Stimulated activated CD4-positive, alpha-beta T cell treated with anti-CD3 and anti-CD28 coated beads, Interleukin-1b, Interleukin-23, amount 100 ng/mL, for 48 hours (primary cell): Measurements from ENCODE around the gene ZSWIM9.

Experiments used
- DNase-seq: peaks from one replicate; pipeline ENCODE4 v3.0.0-alpha.2; 2020

Gene ZSWIM9

DNA sequence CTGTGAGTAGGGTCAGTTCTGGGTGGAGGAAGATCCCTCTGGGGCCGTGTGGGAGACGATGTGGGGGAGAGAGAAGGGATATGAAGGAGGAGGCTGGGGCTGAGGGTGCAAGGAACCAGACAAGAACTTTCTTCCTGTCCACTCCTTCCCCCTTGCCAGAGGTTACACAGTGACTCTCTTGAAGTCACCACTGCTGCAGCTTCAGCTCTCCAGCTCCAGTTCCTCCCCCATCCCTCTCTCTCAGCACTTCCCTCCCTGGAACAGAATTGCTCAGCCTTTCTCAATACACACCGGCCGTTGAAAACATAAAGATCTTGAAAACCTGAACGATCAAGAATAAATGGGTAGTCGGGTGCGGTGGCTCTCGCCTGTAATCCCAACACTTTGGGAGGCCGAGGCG, 5.1 kb downstream of the ZSWIM9 start:
- no peak for DNase-seq

DNA sequence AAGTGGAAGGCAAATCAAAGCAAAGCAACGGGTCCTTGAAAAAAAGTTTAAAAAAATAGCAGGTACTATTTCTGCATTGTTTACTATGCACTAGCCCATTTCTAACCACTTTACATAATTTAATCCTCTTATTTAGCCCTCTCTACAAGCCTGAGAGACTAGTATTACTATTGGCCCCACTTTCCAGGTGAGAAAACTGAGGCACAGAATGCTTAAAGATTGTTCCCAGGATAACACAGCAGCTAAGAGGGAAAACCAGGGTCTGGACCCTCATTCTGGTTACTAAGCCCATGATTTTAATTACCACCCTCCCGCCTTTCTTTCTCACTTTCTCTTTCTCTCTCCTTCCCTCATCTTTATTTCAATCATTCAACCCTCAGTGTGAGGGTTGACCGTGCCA, 5.7 kb downstream of the ZSWIM9 start:
- no peak for DNase-seq

DNA sequence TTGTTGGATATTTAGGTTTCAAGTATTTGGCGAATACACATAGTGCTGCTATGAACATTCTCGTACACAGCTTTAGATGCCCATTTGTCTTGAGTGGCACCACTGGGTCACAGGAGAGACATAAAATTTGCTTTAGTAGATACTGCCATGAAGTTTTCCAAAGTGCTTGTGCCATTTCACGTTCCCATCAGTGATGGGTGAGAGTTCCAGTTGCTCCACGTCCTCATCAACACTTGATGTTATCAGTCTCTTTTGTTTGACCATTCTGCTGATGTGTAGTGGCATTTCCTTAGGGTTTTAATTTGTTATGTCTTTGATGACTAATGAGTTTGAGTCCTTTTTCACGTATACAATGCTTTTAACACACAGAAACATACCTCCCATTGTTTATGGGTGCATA, 11.0 kb downstream of the ZSWIM9 start:
- no peak for DNase-seq

DNA sequence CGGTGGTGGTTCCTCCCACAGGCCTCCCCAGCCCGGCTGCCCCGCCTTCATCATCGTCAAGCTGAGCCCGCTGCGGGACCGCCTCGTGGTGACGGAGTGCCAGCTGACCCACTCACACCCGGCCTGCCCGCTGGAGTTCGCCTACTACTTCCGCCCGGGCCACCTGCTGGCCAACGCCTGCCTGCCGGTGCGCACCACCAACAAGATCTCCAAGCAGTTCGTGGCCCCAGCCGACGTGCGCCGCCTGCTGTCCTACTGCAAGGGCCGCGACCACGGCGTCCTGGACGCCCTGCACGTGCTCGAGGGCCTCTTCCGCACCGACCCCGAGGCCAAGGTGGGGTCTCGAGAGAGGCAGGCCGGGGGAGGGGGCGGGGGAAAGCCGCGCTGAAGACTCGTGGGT, 12.0 kb downstream of the ZSWIM9 start:
- no peak for DNase-seq

DNA sequence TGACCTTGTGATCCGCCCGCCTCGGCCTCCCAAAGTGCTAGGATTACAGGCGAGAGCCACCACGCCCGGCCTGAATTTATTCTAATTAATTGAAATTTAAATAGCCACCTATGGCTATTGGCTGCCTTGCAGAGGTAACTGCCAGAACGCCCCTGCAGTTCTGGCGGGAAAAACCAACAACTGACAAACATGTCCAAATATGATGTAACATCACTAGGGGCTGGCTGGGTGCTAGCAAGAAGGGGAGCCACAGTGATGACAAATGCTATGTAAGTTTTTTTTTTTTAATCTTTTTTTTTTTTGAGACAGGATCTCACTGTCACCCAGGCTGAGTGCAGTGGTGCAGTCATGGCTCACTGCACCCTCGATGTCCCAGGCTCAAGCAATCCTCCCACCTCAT, 12.9 kb downstream of the ZSWIM9 start:
- DNase-seq, result no peak

DNA sequence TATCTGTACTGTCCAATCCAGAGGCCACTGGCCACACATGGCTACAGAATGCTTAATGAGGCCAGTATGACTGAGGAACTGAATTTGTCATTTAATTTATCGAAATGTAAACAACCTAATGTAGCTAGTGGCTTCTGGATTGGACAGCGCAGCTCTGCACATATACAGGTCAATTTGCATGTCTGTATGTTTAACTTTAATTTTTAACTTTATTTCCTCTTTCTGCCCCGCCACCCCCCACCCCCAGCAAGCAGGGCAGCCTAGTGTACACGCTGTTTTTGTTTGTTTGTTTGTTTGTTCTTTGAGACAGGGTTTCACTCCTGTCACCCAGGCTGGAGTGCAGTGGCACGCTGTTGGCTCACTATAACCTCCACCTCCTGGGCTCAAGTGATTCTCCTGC, 15.5 kb downstream of the ZSWIM9 start:
- DNase-seq, result no peak

DNA sequence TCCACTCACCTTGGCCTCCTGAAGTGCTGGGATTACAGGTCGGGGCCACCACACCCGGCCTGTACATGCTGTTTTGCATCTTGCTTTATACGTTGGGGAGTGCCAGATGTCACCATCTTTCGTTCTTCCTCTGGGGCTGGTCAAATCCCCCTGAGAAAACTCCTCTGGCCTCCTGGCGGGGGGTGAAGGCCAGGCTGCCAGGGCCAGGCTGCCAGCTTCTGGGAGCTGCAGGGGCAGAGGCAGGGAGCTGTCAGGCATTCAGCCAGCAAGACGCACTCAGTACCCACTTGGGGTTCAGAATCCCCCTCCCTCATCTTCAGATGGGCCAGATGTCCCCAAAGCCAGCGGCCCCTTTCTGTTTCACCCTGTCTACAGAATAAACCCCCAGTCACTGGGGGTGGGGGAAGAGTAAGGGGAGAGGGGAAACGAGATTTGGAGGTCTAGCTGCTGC, 16.1 kb downstream of the ZSWIM9 start:
- no peak for DNase-seq

DNA sequence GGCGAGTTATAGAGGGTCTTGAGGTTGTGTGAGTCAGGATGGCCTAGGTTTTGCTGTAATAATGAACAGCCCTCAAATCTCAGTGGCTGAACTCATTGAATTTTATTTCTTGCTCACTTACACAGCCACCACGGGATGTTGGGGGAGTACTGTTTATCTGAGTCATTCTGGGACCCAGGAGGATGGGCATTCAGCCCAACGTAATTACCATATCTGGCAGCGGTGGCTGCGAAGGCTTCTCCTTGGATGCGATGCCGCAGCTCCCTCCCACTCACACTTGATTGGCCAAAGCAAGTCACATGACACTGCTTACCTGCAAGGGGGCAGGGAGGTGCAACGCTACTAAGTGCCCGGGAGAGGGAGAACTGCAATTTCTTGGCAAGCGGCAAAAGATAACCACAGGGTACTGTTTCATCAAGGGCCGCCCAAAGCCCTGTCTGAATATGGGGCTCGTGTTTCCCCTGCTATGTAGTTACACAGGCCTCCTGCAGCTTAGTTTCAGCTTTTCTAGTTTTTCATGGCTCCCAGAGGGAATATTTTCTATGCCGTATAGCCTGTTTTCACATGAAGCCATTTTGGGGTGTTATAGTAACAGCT, 19.9 kb downstream of the ZSWIM9 start:
- DNase-seq, result peak; percentile 48

DNA sequence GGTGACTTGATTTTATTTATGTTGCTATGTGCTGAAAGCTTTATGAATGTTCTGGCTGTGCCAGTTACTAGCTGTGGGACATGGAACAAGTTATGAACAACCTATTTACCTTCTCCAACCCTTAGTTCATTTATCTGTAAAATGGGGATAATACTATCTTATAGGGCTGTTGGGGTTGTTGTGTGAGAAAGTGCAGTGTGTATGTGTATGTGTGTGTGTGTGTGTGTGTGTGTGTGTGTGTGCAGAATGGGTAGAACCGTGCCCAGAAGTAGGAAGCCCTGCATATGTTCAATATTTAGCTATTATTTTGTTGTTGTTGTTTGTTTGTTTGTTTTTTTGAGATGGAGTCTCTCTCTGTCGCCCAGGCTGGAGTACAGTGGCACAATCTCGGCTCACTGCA, 20.4 kb downstream of the ZSWIM9 start:
- DNase-seq, result no peak

DNA sequence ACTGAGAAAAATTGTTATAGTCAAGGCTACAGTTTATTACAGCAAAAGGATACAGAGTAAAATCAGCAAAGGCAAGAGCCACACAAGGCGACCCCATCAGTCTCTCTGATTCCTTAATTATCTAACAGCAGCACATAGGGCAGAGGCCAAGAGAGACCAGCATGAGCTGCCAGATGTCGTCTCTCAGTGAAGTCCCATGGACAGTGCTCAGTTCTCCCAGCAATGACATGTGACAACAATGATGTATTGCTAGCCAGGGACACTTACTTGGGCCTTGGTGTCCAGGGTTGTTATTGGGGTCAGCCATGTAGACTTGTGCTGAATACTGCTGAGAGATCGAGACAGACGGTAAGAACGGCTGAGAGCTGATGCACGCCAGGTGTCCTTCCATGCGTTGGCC, 22.3 kb downstream of the ZSWIM9 start:
- no peak for DNase-seq

DNA sequence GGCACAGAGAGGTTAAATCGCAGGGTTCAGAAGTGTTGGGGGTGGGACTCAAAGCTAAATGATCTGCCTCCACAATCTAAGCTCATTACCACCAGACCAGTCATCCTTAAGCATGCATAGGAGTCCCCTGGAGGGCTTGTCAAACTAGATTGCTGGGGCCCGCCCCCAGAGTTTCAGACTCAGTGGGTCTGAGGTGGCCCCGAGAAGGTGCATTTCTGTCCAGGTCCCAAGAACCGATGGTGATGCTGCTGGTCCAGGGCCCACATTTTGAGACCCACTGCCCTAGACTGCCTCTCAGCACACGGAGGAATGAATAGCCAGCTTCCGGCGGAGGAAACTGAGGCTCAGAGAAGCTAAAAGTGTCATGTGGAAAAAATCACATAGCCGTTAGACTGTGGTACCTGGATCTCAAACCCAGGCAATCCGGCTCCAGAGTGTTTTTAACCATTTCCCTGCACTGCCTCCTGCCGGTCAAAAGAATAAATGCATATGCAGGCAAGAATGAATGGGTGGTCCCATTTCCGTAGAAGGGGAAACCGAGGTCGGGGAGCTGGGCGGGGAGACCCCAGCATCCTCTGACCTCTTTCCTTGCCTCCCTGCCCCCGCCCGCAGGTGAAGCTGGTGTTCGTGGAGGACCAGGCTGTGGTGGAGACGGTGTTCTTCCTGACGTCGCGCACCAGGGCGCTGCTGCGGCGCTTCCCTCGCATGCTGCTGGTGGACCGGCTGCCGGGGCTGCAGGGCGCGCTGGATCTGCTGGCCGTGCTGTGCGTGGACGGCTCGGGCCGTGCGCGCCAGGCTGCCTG, 23.8 kb downstream of the ZSWIM9 start:
- DNase-seq, result peak; percentile 12

DNA sequence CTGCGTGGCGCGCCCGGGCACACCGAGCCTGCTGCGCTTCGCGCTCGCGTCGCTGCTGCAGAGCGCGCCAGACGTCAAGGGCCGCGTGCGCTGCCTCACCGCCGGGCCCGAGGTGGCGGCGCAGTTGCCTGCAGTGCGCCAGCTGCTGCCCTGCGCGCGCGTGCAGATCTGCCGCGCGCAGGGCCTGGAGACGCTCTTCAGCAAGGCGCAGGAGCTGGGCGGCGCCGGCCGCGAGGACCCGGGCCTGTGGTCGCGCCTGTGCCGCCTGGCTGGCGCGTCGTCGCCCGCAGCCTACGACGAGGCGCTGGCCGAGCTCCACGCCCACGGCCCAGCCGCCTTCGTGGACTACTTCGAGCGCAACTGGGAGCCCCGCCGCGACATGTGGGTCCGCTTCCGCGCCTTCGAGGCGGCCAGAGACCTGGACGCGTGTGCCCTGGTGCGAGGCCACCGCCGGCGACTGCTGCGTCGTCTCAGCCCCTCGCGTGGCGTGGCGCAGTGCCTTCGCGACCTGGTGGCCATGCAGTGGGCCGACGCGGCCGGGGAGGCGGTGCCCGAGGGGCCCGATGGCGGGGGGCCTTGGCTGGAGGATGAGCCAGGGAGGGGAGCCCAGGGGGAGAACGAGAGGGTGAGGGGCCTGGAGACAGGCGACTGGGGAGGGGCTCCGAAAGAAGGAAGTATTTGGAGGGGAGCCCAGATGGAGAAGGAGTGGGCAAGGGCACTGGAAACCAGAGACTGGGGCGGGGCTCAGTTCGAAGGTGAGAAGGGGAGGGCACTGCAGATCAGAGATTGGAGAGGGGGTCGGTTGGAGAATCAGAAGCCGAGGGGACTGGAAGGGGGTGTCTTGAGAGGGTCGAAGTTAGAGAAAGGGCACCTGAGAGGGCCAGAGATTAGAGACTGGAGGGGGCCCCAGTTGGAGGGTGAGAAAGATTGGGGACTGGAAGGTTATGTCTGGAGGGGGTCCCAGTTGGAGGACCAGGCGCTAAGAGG, 24.7 kb downstream of the ZSWIM9 start:
- DNase-seq, result no peak

DNA sequence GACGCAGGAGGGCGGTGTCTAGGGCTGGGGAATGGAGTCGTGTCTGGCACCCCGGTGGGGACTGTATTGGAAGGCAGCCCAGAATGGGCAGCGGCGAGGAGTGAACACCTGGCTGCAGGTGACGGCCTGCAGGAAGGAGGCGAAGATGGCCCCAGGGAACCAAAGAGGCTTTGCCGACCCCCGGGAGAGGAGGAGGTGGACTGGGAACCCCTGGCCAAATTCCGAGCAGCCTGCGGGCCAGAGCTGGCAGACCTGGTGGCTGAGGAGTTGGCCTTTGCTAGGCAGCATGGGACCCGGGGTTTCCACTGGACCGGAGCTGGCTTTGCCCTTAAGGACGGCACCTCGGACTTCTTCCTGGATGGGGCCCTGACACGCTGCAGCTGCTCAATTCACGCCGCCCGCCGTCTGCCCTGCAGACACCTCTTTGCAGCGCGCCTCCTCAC, 25.9 kb downstream of the ZSWIM9 start:
- no peak for DNase-seq

DNA sequence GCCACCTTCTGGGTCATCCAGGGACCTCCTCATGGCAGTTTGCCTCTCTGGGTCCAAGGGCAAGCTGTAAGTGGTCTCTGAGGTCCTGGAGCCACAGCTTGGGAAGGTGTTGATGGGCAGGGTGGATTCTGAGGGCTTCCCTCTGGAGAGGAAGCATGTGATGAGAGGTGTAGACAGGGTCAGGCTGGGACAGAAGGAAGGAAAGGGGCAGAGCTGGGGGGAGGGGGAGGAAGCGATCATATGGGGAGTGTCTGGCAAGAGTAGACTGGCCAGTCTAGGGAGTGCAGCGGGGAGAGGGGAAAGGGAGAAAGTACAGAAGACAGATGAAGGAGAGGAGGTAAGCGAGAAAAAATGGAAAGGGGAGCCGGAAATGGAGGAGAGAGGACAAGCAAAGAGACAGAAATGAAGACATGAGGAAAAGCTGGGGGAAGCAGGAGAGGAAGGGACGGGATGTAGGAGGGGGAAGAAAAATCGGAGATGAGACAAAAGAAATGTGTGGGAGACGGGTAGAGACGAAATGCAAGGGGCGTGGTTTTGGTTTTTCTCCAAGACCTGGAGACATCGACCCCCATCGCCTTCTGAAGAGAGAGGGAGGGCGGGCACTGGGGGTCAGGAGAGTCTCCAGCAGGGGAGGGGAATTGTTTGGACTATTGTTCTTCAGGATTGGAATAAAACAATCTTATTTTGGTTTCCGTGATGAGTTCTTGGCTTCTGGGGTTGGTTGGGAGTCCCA, 26.6 kb downstream of the ZSWIM9 start:
- DNase-seq, result no peak

DNA sequence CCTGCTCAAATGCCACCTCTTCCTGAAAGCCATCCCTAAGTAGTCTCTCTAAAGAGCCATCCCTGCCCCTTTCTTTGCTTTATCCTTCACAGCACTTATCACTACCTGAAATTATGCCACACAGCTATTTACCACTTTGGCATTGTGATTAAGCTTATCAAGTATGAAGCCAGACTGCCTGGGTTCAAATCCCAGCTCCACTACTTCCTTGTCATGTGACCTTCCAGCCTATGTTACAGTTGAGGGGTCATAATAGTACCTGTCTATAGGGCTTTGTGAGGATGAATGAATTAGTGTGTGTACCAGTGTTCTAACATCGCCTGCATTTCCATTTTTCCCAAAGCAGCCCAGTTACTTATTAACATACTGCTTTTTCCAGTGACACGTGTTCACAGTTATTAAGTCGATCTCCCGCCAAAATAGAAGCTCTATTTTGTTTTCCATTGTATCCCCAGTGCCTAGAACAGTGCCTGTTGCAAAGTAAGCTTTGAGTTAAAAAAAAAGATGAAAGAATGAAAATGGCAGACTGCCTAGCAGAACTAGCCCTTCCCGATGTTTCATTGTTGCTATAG, 32.8 kb downstream of the ZSWIM9 start:
- DNase-seq, result peak; percentile 22

DNA sequence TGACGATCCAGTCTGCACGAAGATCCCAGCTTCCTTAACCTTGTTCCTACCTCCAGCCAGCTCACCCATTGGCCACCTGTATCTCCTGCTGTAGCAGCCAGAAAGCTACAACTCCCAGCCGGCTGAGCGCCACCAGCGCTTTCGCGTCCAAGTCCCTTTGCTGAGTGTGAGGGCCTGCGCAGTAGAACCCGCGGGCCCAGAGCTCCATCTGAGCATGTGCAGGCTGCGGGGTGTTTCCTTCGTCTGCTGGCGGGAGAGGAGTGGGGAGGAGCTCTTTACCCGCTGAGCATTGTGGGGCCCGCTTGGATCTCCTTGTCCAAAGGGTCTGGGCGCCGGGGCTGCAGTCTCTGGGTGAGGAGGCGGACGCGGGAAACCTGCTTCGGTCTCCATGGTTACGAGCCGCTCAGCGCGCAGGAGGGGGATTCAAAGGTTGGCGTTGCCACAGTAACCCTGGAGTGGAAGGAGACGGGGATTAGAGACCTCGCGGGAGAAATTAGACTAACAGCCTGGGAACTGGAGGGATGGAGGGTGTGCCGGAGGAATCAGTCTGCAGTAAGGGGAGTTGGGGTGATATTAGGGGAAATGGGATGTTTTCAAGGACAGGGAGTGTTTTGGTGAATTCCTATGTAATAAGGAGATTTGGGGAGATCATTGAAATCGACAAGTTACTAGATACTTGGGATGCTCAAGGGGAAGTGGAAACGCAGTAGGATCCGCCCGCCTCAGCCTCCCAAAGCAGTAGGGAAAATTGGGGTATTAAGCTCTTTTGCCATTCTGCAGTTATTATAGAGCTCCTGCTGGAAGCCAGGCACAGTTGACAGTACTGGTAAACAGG, 33.5 kb downstream of the ZSWIM9 start:
- DNase-seq, result peak; percentile 96

DNA sequence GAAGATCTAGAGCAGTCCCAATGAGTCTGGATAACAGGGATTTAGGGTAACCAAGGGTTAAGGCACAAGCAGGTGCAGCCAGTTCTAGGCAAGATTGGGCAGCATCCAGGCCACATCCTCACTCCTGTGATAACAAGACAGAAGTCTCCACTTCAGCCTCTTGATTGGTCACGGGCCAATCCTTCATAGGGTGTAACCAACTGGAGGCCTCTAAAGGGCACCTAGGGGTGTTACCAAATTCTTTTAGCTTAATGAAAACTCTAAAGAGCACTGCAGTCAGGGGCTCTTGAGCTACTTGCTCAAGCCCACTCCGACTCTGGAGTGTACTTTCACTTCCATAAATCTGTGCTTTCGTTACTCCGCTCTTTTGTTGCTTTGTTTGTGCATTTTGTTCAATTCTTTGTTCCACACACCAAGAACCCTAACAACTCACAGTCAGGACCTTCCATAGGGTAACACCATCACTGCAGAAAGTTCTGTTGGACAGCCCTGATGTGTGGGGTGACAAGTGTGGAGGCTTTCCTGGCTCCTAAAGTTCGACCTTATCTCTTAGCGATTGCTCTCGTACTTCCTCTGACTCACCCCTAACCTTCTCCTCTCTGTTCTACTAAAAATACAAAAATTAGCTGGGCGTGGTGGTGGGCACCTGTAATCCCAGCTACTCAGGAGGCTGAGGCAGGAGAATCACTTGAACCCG, 36.1 kb downstream of the ZSWIM9 start:
- no peak for DNase-seq

DNA sequence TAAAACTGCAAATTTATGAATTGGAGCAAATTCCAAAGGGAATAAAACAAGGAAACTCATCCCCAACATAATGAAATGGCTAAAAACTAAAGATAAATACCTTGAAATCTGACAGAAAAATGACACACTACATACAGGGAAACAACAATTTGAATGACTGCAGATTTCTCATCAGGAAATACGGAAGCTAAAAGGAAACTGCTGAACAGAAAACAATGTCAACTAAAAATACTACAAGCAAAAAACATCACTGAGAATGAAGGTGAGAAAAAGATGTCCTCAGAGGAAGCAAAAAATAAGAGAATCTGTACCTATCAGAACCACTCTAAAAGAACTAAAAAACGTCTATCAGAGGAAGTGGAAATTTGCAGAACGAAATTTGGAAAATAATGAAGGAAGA, 39.5 kb downstream of the ZSWIM9 start:
- no peak for DNase-seq

DNA sequence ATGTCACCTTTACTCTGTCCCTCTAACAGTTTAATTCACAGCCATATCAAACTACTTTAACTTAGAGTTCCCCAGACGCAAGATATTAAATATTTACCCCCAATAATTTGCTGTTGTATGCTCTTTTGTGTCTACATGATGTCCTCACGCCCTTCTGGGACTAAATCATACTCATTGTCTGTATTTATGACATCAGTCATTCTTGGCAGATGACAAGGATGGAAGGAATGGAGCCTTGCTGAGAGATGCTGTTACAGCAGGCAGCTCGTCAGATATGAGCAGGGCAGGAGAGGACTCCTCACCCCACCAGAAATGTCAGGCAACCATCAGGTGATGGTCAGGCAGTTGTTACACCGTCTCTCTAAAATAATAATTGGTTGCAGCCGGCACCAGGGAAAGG, 43.5 kb downstream of the ZSWIM9 start:
- no peak for DNase-seq

DNA sequence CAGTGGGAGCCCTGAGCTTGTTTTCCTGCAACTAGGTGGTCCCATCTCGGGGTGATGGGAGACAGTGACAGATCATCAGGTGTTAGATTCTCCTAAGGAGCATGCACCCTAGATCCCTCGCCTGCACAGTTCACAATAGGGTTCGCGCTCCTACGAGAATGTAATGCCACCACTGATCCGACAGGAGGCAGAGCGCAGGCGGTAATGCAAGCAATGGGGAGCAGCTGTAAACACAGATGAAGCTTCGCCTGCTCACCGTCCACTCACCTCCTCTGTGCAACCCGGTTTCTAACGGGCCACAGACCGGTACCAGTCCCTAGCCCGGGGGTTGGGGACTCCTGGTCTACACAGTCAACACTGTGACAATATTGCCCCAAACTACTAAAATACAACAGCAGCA, 46.5 kb downstream of the ZSWIM9 start:
- DNase-seq, result no peak

DNA sequence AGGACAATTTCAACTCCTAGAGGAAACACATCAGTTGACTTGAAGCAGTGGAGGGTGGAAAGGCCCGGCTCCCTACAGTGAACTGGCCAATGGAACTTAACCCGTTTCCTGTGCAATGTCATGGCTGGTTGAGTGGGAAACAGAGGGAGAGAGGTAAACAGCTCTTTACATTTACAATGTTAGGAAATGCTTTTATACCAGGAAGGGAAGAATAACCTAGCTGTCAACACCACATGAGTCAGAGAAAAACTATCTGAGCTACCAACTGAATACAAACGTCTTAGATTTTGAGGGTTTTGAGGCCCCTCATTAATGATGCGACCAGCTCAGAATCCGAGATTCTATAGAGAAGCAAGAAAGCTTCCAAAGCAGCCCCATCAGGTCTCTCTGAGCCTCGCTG, 48.5 kb downstream of the ZSWIM9 start:
- DNase-seq, result no peak
